Peyer's patch (tissue), 4 donors: Measurements from ENCODE around the gene KCNS3.
"Not testable (repeated sequence)": the region's sequence is repeated elsewhere in the genome, so short reads cannot be mapped to it uniquely, and the experiment has no call there.

ENCODE experiments used
- POLR2A ChIP-seq, 2 donors: fragments of 450-650 bp; IDR thresholded peaks; one replicate each; pipeline ENCODE4 v1.5.1; 2017; ENCODE audit warnings: antibody characterized with exemption in 2 of 2, mild to moderate bottlenecking in 2 of 2, moderate library complexity in 2 of 2
- TF ChIP-seq, protein P1 (sequence below), 6 experiments: fragments of 450-650 bp in 4 of 6; fragments of 200-600 bp in 2 of 6; sonication (generic) in 1 of 6; IDR thresholded peaks; one replicate each; pipeline ENCODE4 v1.5.1; 2017 to 2019; ENCODE audit warnings: antibody characterized with exemption in 6 of 6, mild to moderate bottlenecking in 3 of 6, moderate library complexity in 1 of 6

DNA sequence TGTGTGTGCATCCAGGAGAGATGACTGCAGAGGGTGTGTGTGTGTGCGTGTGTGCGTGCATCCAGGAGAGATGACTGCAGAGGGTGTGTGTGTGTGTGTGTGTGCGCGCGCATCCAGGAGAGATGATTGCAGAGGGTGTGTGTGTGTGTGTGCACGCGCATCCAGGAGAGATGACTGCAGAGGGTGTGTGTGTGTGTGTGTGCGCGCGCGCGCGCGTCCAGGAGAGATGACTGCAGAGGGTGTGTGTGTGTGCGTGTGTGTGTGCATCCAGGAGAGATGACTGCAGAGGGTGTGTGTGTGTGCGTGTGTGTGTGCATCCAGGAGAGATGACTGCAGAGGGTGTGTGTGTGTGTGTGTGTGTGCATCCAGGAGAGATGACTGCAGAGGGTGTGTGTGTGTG is 85.1 kb downstream of the KCNS3 start:
- TF ChIP-seq, protein P1, sequence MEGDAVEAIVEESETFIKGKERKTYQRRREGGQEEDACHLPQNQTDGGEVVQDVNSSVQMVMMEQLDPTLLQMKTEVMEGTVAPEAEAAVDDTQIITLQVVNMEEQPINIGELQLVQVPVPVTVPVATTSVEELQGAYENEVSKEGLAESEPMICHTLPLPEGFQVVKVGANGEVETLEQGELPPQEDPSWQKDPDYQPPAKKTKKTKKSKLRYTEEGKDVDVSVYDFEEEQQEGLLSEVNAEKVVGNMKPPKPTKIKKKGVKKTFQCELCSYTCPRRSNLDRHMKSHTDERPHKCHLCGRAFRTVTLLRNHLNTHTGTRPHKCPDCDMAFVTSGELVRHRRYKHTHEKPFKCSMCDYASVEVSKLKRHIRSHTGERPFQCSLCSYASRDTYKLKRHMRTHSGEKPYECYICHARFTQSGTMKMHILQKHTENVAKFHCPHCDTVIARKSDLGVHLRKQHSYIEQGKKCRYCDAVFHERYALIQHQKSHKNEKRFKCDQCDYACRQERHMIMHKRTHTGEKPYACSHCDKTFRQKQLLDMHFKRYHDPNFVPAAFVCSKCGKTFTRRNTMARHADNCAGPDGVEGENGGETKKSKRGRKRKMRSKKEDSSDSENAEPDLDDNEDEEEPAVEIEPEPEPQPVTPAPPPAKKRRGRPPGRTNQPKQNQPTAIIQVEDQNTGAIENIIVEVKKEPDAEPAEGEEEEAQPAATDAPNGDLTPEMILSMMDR (IDR thresholded peaks at IDR 0.05), result not testable (repeated sequence)
- not testable (repeated sequence) for TF ChIP-seq POLR2A (IDR thresholded peaks at IDR 0.05)
